CD4-positive, alpha-beta memory T cell (primary cell): ENCODE measurements around the gene PLPP3. TPM values are rescaled to one million over a fixed set of nuclear protein-coding genes. Genes with fewer than 3 reads are reported as not detected.

Source experiments
- CTCF ChIA-PET: fragments of 350-600 bp; sonication (Branson Sonifier 250); formaldehyde crosslinking; loops from one replicate; lab custom pipeline; 2021; ENCODE audit warnings: inconsistent platforms; ENCODE audit not compliant: partially characterized antibody; lab: Charles Lee
- POLR2A ChIA-PET: fragments of 350-600 bp; sonication (Branson Sonifier 250); formaldehyde crosslinking; loops from one replicate; lab custom pipeline; 2021; ENCODE audit not compliant: partially characterized antibody; lab: Charles Lee
- DNase-seq, 5 donors: peaks; one replicate each; pipeline versions ENCODE4 v3.0.0 to v3.0.0-alpha.2; 2020 to 2022; ENCODE audit warnings: mixed read lengths in 1 of 5
- H3K27ac ChIP-seq: one replicate; pipeline ENCODE4 v1.7.0; 2013; ENCODE audit warnings: low read depth, low read length
- H3K27me3 ChIP-seq: 2 replicates; pipeline ENCODE4 v1.7.0; 2013; ENCODE audit warnings: mild to moderate bottlenecking, low read length, moderate library complexity; ENCODE audit not compliant: insufficient read depth
- H3K36me3 ChIP-seq: 2 replicates; pipeline ENCODE4 v1.7.0; 2013; ENCODE audit warnings: mild to moderate bottlenecking, low read length, moderate library complexity; ENCODE audit not compliant: insufficient read depth
- H3K4me1 ChIP-seq: 2 replicates; pipeline ENCODE4 v1.7.0; 2013; ENCODE audit warnings: mild to moderate bottlenecking, low read length, moderate library complexity; ENCODE audit not compliant: insufficient read depth
- H3K4me3 ChIP-seq, 2 donors: one replicate each; pipeline ENCODE4 v1.7.0; 2013; ENCODE audit warnings: low read length in 2 of 2, mild to moderate bottlenecking in 1 of 2
- H3K9me3 ChIP-seq, 2 donors: one replicate each; pipeline ENCODE4 v1.7.0; 2013; ENCODE audit warnings: low read length in 2 of 2, control low read depth in 1 of 2; ENCODE audit not compliant: control insufficient read depth in 1 of 2
- H3K27ac Mint-ChIP-seq, 7 donors: one replicate each; pipeline ENCODE4 v1.8.0; 2020 to 2021; ENCODE audit warnings: mixed read lengths in 7 of 7, mild to moderate bottlenecking in 6 of 7, inconsistent platforms in 3 of 7, moderate library complexity in 3 of 7
- H3K27me3 Mint-ChIP-seq, 2 donors: one replicate each; pipeline ENCODE4 v1.8.0; 2020 to 2021; ENCODE audit warnings: mixed read lengths in 2 of 2
- H3K36me3 Mint-ChIP-seq, 2 donors: one replicate each; pipeline ENCODE4 v1.8.0; 2020 to 2021; ENCODE audit warnings: mixed read lengths in 2 of 2, inconsistent platforms in 1 of 2, mild to moderate bottlenecking in 1 of 2
- H3K4me1 Mint-ChIP-seq, 4 donors: one replicate each; pipeline ENCODE4 v1.8.0; 2020 to 2021; ENCODE audit warnings: mixed read lengths in 4 of 4, mild to moderate bottlenecking in 1 of 4
- H3K4me3 Mint-ChIP-seq, 8 donors: one replicate each; pipeline ENCODE4 v1.8.0; 2020 to 2021; ENCODE audit warnings: mixed read lengths in 8 of 8, mild to moderate bottlenecking in 7 of 8, moderate library complexity in 6 of 8, inconsistent platforms in 3 of 8
- H3K9me3 Mint-ChIP-seq, 8 donors: one replicate each; pipeline ENCODE4 v1.8.0; 2020 to 2021; ENCODE audit warnings: mixed read lengths in 8 of 8, mild to moderate bottlenecking in 5 of 8, inconsistent platforms in 3 of 8, moderate library complexity in 1 of 8
- intact Hi-C: fragments of 100-400 bp; cut with micrococcal nuclease; formaldehyde crosslinking; loops from one replicate; pipeline ENCODE4 v1.15.1; 2023
- polyA plus RNA-seq, 2 donors: library from polyadenylated mRNA; unstranded; fragments of 300-500 nt; fragmentation: Illumina TruSeq; gene quantifications; one replicate each; pipeline ENCODE4 v1.2.3, GENCODE V29; 2021
- total RNA-seq, 2 experiments: library from RNA; stranded (reverse); gene quantifications; one replicate each; pipeline ENCODE4 v1.2.3, GENCODE V29; 2021

The PLPP3 gene
- total and polyA plus RNA-seq, 4 experiments from 2014 or later, result 0.61 to 0.94 TPM; not detected in 2

GRCh38 chr1:56539520-56539931 is 39.8 kb downstream of the PLPP3 start:
- Histone ChIP-seq H3K27me3 (no peaks in the 10 kb centered on the region), H3K27ac (no peak overlapping the region), H3K4me1 (no peaks in the 10 kb centered on the region), H3K4me3 (no peak overlapping the region), H3K36me3 (no peaks in the 10 kb centered on the region), H3K9me3 (no peaks in the 10 kb centered on the region)
- no peaks in the 10 kb centered on the region for H3K4me1 Mint-ChIP-seq
- peaks cover 0 to 5% of the 10 kb centered on the region in 2 donors for H3K27me3 Mint-ChIP-seq
- no peak overlapping the region for H3K27ac Mint-ChIP-seq
- intact Hi-C loops, result no loop called here
- H3K4me3 Mint-ChIP-seq, result no peak overlapping the region
- H3K9me3 Mint-ChIP-seq, result peaks cover 0 to 6% (median 0%) of the 10 kb centered on the region in 8 donors
- POLR2A ChIA-PET, result no interaction called here
- no peak for DNase-seq
- CTCF ChIA-PET, result no interaction called here
- H3K36me3 Mint-ChIP-seq, result no peaks in the 10 kb centered on the region

- ChIA-PET CTCF (no interaction called here), POLR2A (no interaction called here)
- no peaks in the 10 kb centered on the region for H3K9me3 ChIP-seq
- no peak overlapping the region for H3K4me3 ChIP-seq
- no peak overlapping the region for H3K27ac ChIP-seq
- Mint-ChIP-seq H3K27me3 (peaks cover 0 to 5% of the 10 kb centered on the region in 2 donors), H3K4me1 (no peaks in the 10 kb centered on the region), H3K9me3 (peaks cover 0 to 6% (median 0%) of the 10 kb centered on the region in 8 donors), H3K4me3 (no peak overlapping the region), H3K36me3 (no peaks in the 10 kb centered on the region), H3K27ac (no peak overlapping the region)
- intact Hi-C loops, result no loop called here
- no peaks in the 10 kb centered on the region for H3K27me3 ChIP-seq
- no peaks in the 10 kb centered on the region for H3K4me1 ChIP-seq
- no peaks in the 10 kb centered on the region for H3K36me3 ChIP-seq
- DNase-seq, result no peak
These were observed 40.8 kb downstream of the PLPP3 start for GRCh38 chr1:56538532-56538931.

DNA sequence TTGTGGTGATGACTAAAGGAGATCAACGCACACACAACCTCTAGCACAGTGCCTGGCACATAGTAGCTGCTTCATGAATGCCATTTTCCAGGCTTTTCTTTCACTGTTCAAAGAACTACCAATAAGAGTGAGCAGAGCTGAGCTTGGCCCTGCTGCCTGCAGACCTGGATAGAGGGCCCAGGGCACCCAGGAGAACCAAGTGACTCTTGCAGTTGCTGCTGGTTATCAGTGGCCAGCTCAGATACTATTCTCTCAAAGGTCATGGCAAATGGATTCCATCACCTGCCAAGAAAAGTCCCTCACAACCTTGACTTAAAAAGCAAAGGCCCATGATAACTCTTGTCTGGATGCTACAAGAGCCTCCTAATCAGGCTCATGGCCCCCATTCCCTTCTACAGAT is 41.7 kb downstream of the PLPP3 start:
- Histone ChIP-seq H3K4me1 (no peaks in the 10 kb centered on the region), H3K36me3 (no peaks in the 10 kb centered on the region), H3K9me3 (no peaks in the 10 kb centered on the region), H3K27me3 (no peaks in the 10 kb centered on the region), H3K4me3 (no peak overlapping the region), H3K27ac (no peak overlapping the region)
- CTCF ChIA-PET, result no interaction called here
- Mint-ChIP-seq H3K4me1 (no peaks in the 10 kb centered on the region), H3K4me3 (no peak overlapping the region), H3K36me3 (no peaks in the 10 kb centered on the region), H3K9me3 (peaks cover 0 to 6% (median 0%) of the 10 kb centered on the region in 8 donors), H3K27me3 (peaks cover 0 to 5% of the 10 kb centered on the region in 2 donors), H3K27ac (no peak overlapping the region)
- POLR2A ChIA-PET, result no interaction called here
- DNase-seq, result no peak
- intact Hi-C loops, result no loop called here

- CTCF ChIA-PET, result interaction anchor here (0.9 kb wide), 1 partner anchor 10 kb away, joined by 3 read pairs; no protein-coding TSS in a partner anchor
- H3K9me3 ChIP-seq, result no peaks in the 10 kb centered on the region
- no peak overlapping the region for H3K4me3 ChIP-seq
- H3K9me3 Mint-ChIP-seq, result peaks cover 0 to 4% (median 0%) of the 10 kb centered on the region in 8 donors
- no peak overlapping the region for H3K4me3 Mint-ChIP-seq
- no peak overlapping the region for H3K27ac ChIP-seq
- H3K27ac Mint-ChIP-seq, result no peak overlapping the region
- peaks cover 0 to 5% of the 10 kb centered on the region in 2 donors for H3K27me3 Mint-ChIP-seq
- no peaks in the 10 kb centered on the region for H3K4me1 Mint-ChIP-seq
- intact Hi-C loops, result no loop called here
- no peaks in the 10 kb centered on the region for H3K27me3 ChIP-seq
- no peaks in the 10 kb centered on the region for H3K36me3 Mint-ChIP-seq
- POLR2A ChIA-PET, result no interaction called here
- no peaks in the 10 kb centered on the region for H3K4me1 ChIP-seq
- DNase-seq, result no peak
- H3K36me3 ChIP-seq, result no peaks in the 10 kb centered on the region
These were observed 43.4 kb downstream of the PLPP3 start for GRCh38 chr1:56535939-56536338.

DNA sequence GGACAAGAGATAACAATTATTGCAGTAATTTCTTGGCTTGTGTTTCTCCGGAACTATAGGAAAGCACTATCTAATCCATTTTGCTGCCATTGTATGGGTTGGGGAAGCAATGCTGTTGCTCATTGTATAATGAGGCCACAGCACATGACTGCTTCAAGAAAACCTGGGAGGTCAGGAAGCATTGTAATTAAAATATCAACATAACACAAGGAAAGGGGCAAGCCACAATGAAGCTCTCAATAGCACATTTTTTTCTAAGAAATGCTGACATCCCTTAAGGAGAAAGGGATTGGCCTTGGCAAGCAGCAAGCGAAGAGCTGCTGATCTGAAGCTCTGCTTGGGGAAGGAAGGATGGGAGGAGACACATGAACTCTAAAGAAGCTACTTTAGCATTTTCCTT is 44.0 kb downstream of the PLPP3 start:
- Histone ChIP-seq H3K4me3 (no peak overlapping the region), H3K36me3 (no peaks in the 10 kb centered on the region), H3K27me3 (no peaks in the 10 kb centered on the region), H3K4me1 (no peaks in the 10 kb centered on the region), H3K9me3 (no peaks in the 10 kb centered on the region), H3K27ac (no peak overlapping the region)
- peaks cover 0 to 5% of the 10 kb centered on the region in 2 donors for H3K27me3 Mint-ChIP-seq
- H3K9me3 Mint-ChIP-seq, result peaks cover 0 to 2% (median 0%) of the 10 kb centered on the region in 8 donors
- H3K4me3 Mint-ChIP-seq, result no peak overlapping the region
- intact Hi-C loops, result no loop called here
- no peak for DNase-seq
- no peaks in the 10 kb centered on the region for H3K36me3 Mint-ChIP-seq
- no peaks in the 10 kb centered on the region for H3K4me1 Mint-ChIP-seq
- H3K27ac Mint-ChIP-seq, result no peak overlapping the region
- POLR2A ChIA-PET, result no interaction called here
- CTCF ChIA-PET, result interaction anchor here (0.9 kb wide), 1 partner anchor 10 kb away, joined by 3 read pairs; no protein-coding TSS in a partner anchor

DNA sequence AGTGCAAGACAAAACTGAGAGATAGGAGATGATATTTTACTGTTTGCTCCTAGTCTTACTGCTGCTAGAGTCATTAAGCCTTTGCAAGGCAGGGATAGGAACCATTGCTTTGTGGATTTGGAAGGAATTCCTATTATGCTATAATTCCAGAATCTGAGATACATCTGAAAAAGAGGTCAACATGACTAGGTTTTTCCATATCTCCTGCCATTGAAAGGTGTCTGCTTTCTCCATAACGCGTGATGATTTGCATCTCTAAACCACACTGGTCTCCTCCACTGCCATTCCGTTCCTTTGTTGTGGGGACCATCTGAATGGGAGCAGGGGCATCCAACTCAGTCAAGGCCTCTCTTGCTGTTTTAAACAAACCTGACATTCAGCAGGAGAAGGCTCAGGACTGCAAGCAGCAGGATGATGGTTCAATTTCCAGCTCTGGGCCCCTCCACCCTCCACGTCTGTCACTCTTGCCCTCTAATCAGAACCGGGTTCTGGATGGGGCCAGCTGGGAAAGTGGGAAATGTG is 45.2 kb downstream of the PLPP3 start:
- H3K4me3 Mint-ChIP-seq, result no peak overlapping the region
- Histone ChIP-seq H3K36me3 (no peaks in the 10 kb centered on the region), H3K4me3 (no peak overlapping the region), H3K4me1 (no peaks in the 10 kb centered on the region), H3K27me3 (no peaks in the 10 kb centered on the region), H3K9me3 (no peaks in the 10 kb centered on the region), H3K27ac (no peak overlapping the region)
- no peaks in the 10 kb centered on the region for H3K36me3 Mint-ChIP-seq
- no peak overlapping the region for H3K27ac Mint-ChIP-seq
- ChIA-PET CTCF (interaction anchor here (0.5 kb wide), 1 partner anchor 7 kb away, joined by 3 read pairs; no protein-coding TSS in a partner anchor), POLR2A (no interaction called here)
- intact Hi-C loops, result no loop called here
- H3K4me1 Mint-ChIP-seq, result no peaks in the 10 kb centered on the region
- no peak for DNase-seq
- peaks cover 0 to 4% of the 10 kb centered on the region in 2 donors for H3K27me3 Mint-ChIP-seq
- no peaks in the 10 kb centered on the region for H3K9me3 Mint-ChIP-seq

- POLR2A ChIA-PET, result no interaction called here
- Histone ChIP-seq H3K36me3 (no peaks in the 10 kb centered on the region), H3K4me1 (no peaks in the 10 kb centered on the region), H3K4me3 (no peak overlapping the region), H3K9me3 (no peaks in the 10 kb centered on the region), H3K27me3 (no peaks in the 10 kb centered on the region), H3K27ac (no peak overlapping the region)
- Mint-ChIP-seq H3K9me3 (no peaks in the 10 kb centered on the region), H3K4me1 (no peaks in the 10 kb centered on the region), H3K27me3 (peaks cover 0 to 4% of the 10 kb centered on the region in 2 donors), H3K27ac (no peak overlapping the region), H3K36me3 (no peaks in the 10 kb centered on the region), H3K4me3 (no peak overlapping the region)
- DNase-seq, result no peak
- intact Hi-C loops, result no loop called here
- CTCF ChIA-PET, result interaction anchor here (0.5 kb wide), 1 partner anchor 8 kb away, joined by 3 read pairs; no protein-coding TSS in a partner anchor
These were observed 45.7 kb downstream of the PLPP3 start for GRCh38 chr1:56533621-56534020.
